BLaER1 (cell line): ENCODE results near the gene ABI1.
A peak's percentile ranks its signal among the peaks of the same experiment; 100 is the strongest.
"Not testable (repeated sequence)": the region's sequence is repeated elsewhere in the genome, so short reads cannot be mapped to it uniquely, and the experiment has no call there.

ENCODE experiments used
- H3K27ac ChIP-seq: shearing (Covaris generic); formaldehyde crosslinking; 2 replicates; pipeline ENCODE4 v1.8.1; 2022
- H3K27me3 ChIP-seq: shearing (Covaris generic); formaldehyde crosslinking; 2 replicates; pipeline ENCODE4 v1.8.1; 2022
- H3K36me3 ChIP-seq: shearing (Covaris generic); formaldehyde crosslinking; 2 replicates; pipeline ENCODE4 v1.8.1; 2022
- H3K4me1 ChIP-seq: shearing (Covaris generic); formaldehyde crosslinking; 2 replicates; pipeline ENCODE4 v1.8.1; 2022
- H3K4me2 ChIP-seq: shearing (Covaris generic); formaldehyde crosslinking; 2 replicates; pipeline ENCODE4 v1.8.1; 2022
- H3K4me3 ChIP-seq: shearing (Covaris generic); formaldehyde crosslinking; 2 replicates; pipeline ENCODE4 v1.8.1; 2022
- H3K9ac ChIP-seq: shearing (Covaris generic); formaldehyde crosslinking; 2 replicates; pipeline ENCODE4 v1.8.1; 2022
- H3K9me3 ChIP-seq: shearing (Covaris generic); formaldehyde crosslinking; 2 replicates; pipeline ENCODE4 v1.8.1; 2022
- H4K20me1 ChIP-seq: shearing (Covaris generic); formaldehyde crosslinking; 2 replicates; pipeline ENCODE4 v1.8.1; 2022
- Cebpa-rat ChIP-seq: shearing (Covaris generic); IDR thresholded peaks from 2 replicates; pipeline ENCODE4 v1.8.1; 2022

The ABI1 gene

GRCh38 chr10:26798298-26798697 is 62.5 kb downstream of the ABI1 start:
- Histone ChIP-seq H3K4me2 (peak overlapping the region; percentile 79), H3K27ac (peak overlapping the region; percentile 96), H3K4me3 (no peak overlapping the region; the same call in 1 of the 2 replicates), H3K9me3 (peaks cover 49% of the 10 kb centered on the region), H3K36me3 (peaks cover 28% of the 10 kb centered on the region), H3K9ac (peak overlapping the region; percentile 75; the same call in 1 of the 2 replicates), H3K4me1 (peaks cover 58% of the 10 kb centered on the region), H4K20me1 (no peaks in the 10 kb centered on the region), H3K27me3 (no peaks in the 10 kb centered on the region)
- TF ChIP-seq Cebpa-rat = no peak

GRCh38 chr10:26797340-26797739 is 63.4 kb downstream of the ABI1 start:
- peaks cover 49% of the 10 kb centered on the region for H3K9me3 ChIP-seq
- peak overlapping the region; percentile 96 for H3K27ac ChIP-seq
- peaks cover 28% of the 10 kb centered on the region for H3K36me3 ChIP-seq
- H3K27me3 ChIP-seq = no peaks in the 10 kb centered on the region
- H3K4me2 ChIP-seq = peak overlapping the region; percentile 79; the same call in 1 of the 2 replicates
- no peak overlapping the region for H3K9ac ChIP-seq
- peaks cover 49% of the 10 kb centered on the region for H3K4me1 ChIP-seq
- no peak for TF ChIP-seq Cebpa-rat
- no peak overlapping the region for H3K4me3 ChIP-seq
- no peaks in the 10 kb centered on the region for H4K20me1 ChIP-seq

- Histone ChIP-seq H3K36me3 (peaks cover 61% of the 10 kb centered on the region), H3K9ac (no peak overlapping the region), H3K27me3 (no peaks in the 10 kb centered on the region), H4K20me1 (no peaks in the 10 kb centered on the region), H3K4me1 (peaks cover 8% of the 10 kb centered on the region), H3K4me3 (no peak overlapping the region), H3K9me3 (peaks cover 76% of the 10 kb centered on the region), H3K4me2 (no peak overlapping the region), H3K27ac (no peak overlapping the region; the same call in 1 of the 2 replicates)
- TF ChIP-seq Cebpa-rat = no peak
Measured at GRCh38 chr10:26792758-26793495, 67.8 kb downstream of the ABI1 start.

DNA sequence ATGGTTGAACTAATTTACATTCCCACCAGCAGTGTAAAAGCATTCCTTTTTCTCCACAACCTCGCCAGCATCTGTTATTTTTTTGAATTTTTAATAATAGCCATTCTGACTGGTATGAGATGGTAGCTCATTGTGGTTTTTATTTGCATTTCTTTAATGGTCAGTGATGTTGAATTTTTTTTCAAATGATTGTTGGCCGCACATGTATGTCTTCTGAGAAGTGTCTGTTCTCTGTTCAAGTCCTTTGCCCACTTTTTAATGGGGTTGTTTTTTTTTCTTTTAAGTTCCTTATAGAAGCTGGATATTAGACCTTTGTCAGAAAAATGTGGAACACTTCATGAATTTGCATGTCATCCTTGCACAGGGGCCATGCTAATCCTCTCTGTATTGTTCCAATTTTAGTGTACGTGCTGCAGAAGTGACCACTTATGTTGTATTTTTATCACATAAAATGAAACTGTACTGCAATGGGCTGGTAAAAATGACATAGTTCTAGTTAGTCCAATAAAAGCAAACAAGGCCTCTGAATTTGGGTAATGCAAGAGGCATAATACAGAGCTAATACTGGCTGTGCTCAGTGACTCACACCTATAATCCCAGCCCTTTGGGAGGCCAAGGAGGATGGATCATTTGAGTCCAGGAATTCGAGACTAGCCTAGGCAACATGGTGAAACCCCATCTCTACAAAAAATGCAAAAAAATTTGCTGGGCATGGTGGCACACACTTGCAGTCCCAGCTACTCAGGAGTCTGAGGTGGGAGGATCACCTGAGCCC is 70.3 kb downstream of the ABI1 start:
- H3K27me3 ChIP-seq = no peaks in the 10 kb centered on the region
- no peak overlapping the region for H3K27ac ChIP-seq
- peaks cover 1% of the 10 kb centered on the region; the same call in 1 of the 2 replicates for H3K4me1 ChIP-seq
- no peak for TF ChIP-seq Cebpa-rat
- H4K20me1 ChIP-seq = peaks cover 13% of the 10 kb centered on the region; the same call in 1 of the 2 replicates
- H3K9me3 ChIP-seq = peaks cover 69% of the 10 kb centered on the region
- no peak overlapping the region for H3K4me3 ChIP-seq
- no peak overlapping the region for H3K4me2 ChIP-seq
- no peak overlapping the region for H3K9ac ChIP-seq
- H3K36me3 ChIP-seq = peaks cover 66% of the 10 kb centered on the region

DNA sequence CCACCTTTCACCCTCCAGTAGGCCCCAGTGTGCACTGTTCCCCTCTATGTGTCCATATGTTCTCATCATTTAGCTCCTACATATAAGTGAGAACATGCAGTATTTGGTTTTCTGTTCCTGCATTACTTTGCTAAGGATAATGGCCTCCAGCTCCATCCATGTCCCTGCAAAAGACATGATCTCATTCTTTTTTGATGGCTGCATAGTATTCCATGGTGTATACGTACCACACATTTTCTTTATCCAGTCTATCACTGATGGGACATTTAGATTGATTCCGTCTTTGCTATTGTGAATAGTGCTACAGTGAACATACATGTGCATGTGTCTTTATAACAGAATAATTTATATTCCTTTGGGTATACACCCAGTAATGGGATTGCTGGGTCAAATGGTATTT is 71.0 kb downstream of the ABI1 start:
- Histone ChIP-seq H4K20me1 (peaks cover 19% of the 10 kb centered on the region; the same call in 1 of the 2 replicates), H3K9me3 (peaks cover 66% of the 10 kb centered on the region), H3K36me3 (peaks cover 72% of the 10 kb centered on the region)
- not testable (repeated sequence) for H3K9ac ChIP-seq, H3K4me1 ChIP-seq, H3K4me2 ChIP-seq, H3K27me3 ChIP-seq, H3K4me3 ChIP-seq, H3K27ac ChIP-seq

DNA sequence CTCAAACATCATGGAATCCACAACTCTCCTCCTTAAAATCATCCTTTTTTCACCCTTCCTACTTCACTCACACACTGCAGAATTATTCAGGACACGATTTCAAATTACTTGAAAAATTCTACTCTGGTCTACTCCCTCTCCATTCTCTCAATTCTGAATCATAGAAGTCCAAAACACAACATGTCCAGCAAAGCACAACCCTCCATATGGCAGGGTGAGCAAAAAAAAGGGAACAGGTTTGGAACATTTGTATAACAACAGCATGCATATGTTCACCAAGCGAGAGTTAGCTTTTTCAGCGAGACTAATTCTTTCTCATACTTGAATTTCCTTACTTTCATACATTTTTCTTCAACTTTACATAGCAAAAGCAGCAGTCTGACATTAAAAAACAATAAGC is 73.4 kb downstream of the ABI1 start:
- TF ChIP-seq Cebpa-rat = no peak
- peaks cover 24% of the 10 kb centered on the region; the same call in 1 of the 2 replicates for H4K20me1 ChIP-seq
- no peak overlapping the region for H3K9ac ChIP-seq
- no peak overlapping the region for H3K4me3 ChIP-seq
- no peaks in the 10 kb centered on the region for H3K27me3 ChIP-seq
- H3K36me3 ChIP-seq = peaks cover 75% of the 10 kb centered on the region
- H3K9me3 ChIP-seq = peaks cover 54% of the 10 kb centered on the region
- no peak overlapping the region for H3K27ac ChIP-seq
- H3K4me2 ChIP-seq = no peak overlapping the region
- peaks cover 21% of the 10 kb centered on the region for H3K4me1 ChIP-seq

DNA sequence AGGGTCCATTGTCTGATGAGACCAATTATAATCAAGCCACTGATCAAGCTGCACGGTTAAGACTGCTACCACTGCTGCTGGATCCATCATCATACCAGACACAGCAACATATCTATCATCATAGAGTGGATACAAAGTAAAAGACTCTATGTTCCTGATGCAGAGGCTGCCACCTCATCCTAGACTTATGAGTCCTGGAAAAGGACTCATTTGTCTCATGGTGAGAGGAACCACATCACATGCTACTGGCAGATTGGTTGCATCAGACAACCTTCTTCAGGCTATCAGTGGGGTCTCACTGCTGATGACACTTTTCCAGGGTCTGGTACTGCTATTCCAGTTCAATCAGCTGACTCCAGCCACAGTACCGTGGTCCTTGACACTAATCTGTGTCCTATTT is 79.0 kb downstream of the ABI1 start:
- Histone ChIP-seq H3K4me1 (peaks cover 51% of the 10 kb centered on the region), H3K4me3 (no peak overlapping the region), H3K9me3 (peaks cover 29% of the 10 kb centered on the region), H3K9ac (no peak overlapping the region), H3K4me2 (peak overlapping the region; percentile 1; the same call in 1 of the 2 replicates), H4K20me1 (peaks cover 77% of the 10 kb centered on the region), H3K27ac (no peak overlapping the region), H3K27me3 (no peaks in the 10 kb centered on the region), H3K36me3 (peaks cover 66% of the 10 kb centered on the region)
- no peak for TF ChIP-seq Cebpa-rat

DNA sequence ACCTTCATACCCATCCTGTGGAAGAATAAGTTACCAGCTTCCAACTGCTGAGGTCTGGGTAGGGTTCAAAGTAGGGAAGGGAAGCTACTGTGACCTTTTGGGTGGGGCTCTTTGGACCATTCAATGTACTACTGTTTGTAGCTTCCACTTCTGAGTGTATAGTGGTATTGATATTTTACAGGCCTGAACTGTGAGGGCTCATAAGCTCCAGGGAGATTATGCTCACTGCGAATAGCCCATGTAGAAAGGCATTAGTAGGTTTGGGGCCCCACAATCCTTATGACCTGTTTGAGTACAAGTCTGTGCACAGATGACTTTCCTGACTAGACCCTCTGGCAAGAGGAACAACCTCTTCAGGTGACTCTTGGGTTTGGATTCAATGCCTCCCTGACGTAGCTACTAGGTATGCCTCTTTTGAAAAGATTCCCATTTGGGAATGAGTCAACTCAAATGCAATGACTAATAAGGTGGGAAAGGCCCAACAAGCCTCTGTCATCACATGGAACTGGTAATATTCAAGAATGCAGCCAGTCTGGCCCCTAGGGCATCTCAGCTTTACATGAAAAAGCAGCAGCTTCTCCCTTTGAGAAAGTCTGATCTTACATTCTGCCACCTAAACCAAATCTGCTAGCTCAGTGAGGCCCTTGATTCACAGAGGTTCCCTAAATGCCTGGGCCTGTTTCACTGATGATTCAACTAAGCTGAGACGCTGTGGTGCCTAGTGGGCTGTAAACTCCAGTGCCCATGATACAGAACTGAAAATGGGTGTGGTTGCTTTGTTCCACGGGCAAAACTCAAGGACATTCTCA is 79.8 kb downstream of the ABI1 start:
- Histone ChIP-seq H3K9me3 (peaks cover 22% of the 10 kb centered on the region), H3K36me3 (peaks cover 62% of the 10 kb centered on the region), H4K20me1 (peaks cover 71% of the 10 kb centered on the region), H3K4me1 (peaks cover 51% of the 10 kb centered on the region), H3K9ac (no peak overlapping the region), H3K27ac (0 out of 2 replicates have a peak overlapping the region, but pooled peaks have one; percentile 19), H3K4me2 (peak overlapping the region; percentile 33), H3K27me3 (no peaks in the 10 kb centered on the region), H3K4me3 (no peak overlapping the region)
- TF ChIP-seq Cebpa-rat = no peak

DNA sequence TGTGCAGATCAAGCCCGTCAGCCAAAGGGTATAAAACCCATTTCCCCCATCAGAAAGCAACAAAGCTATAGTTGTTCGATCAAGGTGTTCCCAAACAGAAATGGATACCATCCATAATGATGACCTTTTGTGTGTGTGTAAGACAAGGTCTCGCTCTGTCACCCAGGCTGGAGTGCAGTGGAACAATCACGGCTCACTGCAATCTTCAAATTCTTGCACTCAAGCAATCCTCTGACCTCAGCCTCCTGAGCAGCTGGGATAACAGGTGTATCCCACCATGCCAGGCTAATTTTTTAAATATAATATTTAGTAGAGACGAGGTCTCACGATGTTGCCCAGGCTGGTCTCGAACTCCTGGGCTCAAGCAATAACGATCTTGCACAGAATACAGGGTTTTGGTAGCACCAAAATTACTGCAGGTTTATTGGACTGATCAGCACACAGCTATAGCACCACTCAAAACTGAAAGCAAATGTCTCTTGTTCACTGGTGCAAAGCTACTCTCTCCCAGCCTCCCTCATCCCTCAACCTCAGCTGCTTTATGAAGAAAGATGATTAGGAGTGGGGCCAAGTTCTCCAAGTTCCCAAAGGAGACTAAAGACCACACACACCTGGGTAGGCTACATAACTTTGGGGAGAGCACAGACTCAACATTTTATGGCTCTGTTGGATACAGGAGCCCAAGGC is 80.5 kb downstream of the ABI1 start:
- no peak overlapping the region for H3K4me3 ChIP-seq
- no peak for TF ChIP-seq Cebpa-rat

More for the DNA sequence above, 80.5 kb downstream of the ABI1 start:
- Histone ChIP-seq H4K20me1 (peaks cover 63% of the 10 kb centered on the region), H3K27ac (0 out of 2 replicates have a peak overlapping the region, but pooled peaks have one; percentile 19), H3K27me3 (no peaks in the 10 kb centered on the region), H3K9me3 (peaks cover 18% of the 10 kb centered on the region), H3K9ac (no peak overlapping the region), H3K36me3 (peaks cover 58% of the 10 kb centered on the region), H3K4me1 (peaks cover 48% of the 10 kb centered on the region), H3K4me2 (peak overlapping the region; percentile 33)
